ENCODE measurements around the gene SENP7.

- no peak for TF ChIP-seq CTCF (IDR thresholded peaks at IDR 0.05)
- TF ChIP-seq TCF12 (IDR thresholded peaks at IDR 0.05) = no peak
- no peak for TF ChIP-seq TAF1 (IDR thresholded peaks at IDR 0.05; ENCODE audit: borderline replicate concordance, low read depth, low read length)
- no peak for TF ChIP-seq ZBTB33 (IDR thresholded peaks at IDR 0.05; ENCODE audit: borderline replicate concordance, low read depth)
- TF ChIP-seq POLR2AphosphoS5 (IDR thresholded peaks at IDR 0.05; ENCODE audit: low read depth, low read length) = no peak
- no peak for TF ChIP-seq TEAD4 (IDR thresholded peaks at IDR 0.05; ENCODE audit: borderline replicate concordance, insufficient read depth)
Observed at GRCh38 chr3:101329016-101329673, 183.9 kb downstream of the SENP7 start.

Data from SK-N-SH (cell line).